GM13977 (cell line): ENCODE results near the gene TBC1D24.

Experiments
- DNase-seq: peaks from one replicate; pipeline ENCODE4 v3.0.0; 2012; ENCODE audit warnings: low spot score
- CTCF ChIP-seq: IDR thresholded peaks from 2 replicates; pipeline ENCODE4 v1.5.1; 2012; ENCODE audit warnings: mild to moderate bottlenecking, control low read depth; ENCODE audit not compliant: insufficient read depth; ENCODE audit errors: extremely low read depth, missing control alignments
- in situ Hi-C: fragments of 300-500 bp; cut with MboI; formaldehyde crosslinking; loops from one replicate; pipeline ENCODE4 v1.12.0; 2022; ENCODE audit warnings: low sequenced_read_pairs, low pct_unique_long_range_greater_than_20kb, mixed read lengths, inconsistent platforms; ENCODE audit not compliant: unreplicated experiment

Gene TBC1D24

GRCh38 chr16:2460916-2461315, 14.0 kb upstream of the TBC1D24 start:
- TF ChIP-seq CTCF: no peak
- DNase-seq: no peak
- in situ Hi-C loops: no loop called here

- TF ChIP-seq CTCF: no peak
- no peak for DNase-seq
- in situ Hi-C loops: no loop called here
These were observed 12.7 kb upstream of the TBC1D24 start for GRCh38 chr16:2462031-2462866.

GRCh38 chr16:2464333-2464732, 10.6 kb upstream of the TBC1D24 start:
- in situ Hi-C loops: no loop called here
- DNase-seq: no peak
- no peak for TF ChIP-seq CTCF

- peak; percentile 34 for TF ChIP-seq CTCF
- no peak for DNase-seq
- in situ Hi-C loops: no loop called here
These were observed 9.1 kb upstream of the TBC1D24 start for GRCh38 chr16:2465653-2466415.

GRCh38 chr16:2466667-2467527, 8.0 kb upstream of the TBC1D24 start:
- no peak for TF ChIP-seq CTCF
- no peak for DNase-seq
- in situ Hi-C loops: no loop called here
